Activated CD4-positive, alpha-beta T cell treated with anti-CD3 and anti-CD28 coated beads, Interleukin-2, Interleukin-6, amounts not matched to agents 100 ng/mL and 50 ng/mL, durations not matched to agents 16 hours and 8 hours (primary cell): ENCODE data around the gene SAMD9L.

Source experiments
- DNase-seq: peaks from one replicate; pipeline ENCODE4 v3.0.0-alpha.2; 2020

SAMD9L gene

DNA sequence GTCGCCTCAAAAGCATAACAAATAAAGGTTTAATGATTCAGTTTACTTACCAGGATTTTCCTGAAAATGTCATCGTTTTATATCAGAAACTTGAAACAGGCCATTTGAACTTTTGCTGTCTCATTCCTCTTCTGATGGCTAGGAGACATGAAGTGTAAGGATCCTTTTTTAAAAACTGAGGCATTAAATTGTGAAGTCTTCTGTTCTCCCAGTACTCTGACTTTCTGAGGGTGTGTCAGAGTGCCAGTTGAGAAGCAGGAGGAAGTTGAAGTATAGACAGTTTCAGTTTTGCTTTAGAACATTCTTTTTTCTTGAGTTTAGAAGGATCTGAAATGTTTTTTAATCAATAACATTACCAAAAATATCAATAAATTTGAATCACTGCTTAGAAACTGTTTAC lies at the start of gene SAMD9L:
Gene SAMD9L (minus strand): TSS at position 242 of the 400 bp plus-strand sequence. CDS start 12,414 bp downstream, outside the sequence.
- DNase-seq, result peak; percentile 38

DNA sequence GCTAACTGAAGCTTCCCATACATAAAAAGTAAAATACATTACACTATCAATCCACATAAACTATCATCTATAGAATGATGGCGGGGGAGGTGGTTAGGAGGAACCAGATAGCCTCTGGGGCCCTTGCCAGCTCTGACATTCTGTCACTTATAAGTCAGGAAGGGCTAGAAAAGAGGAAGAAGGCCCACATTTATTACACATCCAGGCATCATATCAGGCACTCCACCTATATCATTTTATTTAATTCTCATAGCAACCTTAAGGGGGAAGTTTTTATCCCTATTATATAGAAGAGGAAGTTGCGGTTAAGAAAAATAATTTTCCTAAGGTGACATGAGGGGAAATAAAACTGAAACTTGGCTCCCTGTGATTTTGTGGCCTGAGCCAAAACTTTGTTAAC lies 48.2 kb upstream of the SAMD9L start:
- DNase-seq, result no peak

DNA sequence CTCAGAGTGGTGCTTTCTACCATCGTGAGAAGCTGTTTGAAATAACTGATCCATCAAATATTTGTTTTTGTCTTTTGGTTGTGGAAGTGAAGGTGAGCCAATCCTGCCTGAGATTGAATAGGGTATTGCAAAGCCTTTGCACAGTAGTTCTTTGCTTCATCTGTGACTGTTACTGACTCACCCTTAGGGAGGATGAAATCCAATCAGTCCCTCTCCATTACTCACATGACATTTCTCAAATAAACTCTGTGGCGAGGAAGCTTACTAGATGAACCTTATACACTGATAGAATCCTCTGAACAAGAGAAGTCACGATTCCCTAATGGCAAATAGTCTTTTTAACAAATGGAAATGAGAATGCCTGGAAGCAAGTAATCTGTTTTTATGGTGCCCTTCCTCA lies 46.2 kb upstream of the SAMD9L start:
- DNase-seq, result no peak

DNA sequence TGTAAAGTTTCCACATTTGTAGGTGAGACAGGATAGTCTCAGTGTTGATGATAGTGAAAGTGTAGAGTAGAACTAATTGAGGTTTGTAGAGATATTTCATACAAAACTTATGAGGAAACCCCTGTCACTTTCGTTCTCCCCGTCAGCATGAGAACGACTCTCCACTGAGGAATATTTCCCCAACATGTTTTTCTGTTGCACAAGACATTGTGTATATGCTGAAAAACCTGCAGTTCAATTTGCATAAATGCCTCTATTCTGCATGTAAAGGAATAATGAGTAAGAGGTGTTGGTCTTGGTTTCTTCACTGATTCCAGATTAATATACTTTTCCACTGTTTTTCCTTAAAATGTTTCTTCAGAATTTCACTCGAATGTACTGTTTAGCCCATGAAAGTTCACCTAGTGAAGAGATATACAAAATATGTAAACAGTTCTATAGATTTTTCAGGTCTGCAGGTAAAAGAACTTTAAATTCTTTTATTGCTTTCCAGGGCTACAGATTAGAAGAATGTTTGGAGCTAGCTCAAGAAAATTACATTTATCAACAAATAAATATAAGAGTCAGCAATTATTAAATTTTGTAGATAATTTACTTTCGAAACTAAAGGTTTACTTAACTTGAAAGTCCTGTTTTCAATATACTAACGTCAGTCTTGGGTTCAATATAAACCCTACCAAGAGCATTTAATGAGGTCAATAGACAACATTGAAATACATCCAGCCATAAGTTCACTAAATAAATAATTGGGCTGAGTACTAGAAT lies 40.9 kb upstream of the SAMD9L start:
- DNase-seq, result no peak

DNA sequence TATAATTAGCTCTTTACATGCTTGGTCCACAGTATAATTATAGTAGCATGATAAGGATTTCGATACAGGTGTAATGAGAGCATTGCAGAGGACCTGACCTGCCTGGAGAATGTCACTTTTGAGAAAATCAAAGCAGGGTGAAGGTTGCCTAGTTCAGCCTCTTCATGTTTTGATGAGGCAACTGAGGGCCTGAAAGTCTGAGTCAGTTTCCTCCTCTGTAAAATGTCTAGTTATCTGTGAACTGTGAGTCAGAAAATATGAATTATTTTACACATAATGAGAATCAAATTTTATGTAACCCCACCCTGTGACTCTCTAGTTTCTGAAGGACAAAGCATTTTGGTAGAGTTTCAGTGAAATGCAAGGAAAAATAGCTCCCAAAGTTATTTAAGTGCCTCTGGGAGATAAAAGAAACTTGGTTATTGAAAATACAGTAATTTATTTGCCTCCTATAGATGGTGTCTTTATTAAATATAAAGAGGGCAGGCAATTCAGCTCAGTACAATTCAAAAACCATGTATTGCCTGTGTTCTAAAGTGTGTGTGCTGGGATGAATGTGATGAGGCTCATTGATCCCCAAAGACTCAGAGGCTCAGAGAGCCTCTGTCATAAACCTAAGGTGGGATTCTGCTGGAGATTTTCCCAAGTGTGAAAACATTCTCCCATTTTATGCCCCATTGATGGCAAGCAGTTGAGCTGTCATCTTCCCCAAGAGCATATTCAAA lies 37.3 kb upstream of the SAMD9L start:
- DNase-seq, result peak; percentile 61

DNA sequence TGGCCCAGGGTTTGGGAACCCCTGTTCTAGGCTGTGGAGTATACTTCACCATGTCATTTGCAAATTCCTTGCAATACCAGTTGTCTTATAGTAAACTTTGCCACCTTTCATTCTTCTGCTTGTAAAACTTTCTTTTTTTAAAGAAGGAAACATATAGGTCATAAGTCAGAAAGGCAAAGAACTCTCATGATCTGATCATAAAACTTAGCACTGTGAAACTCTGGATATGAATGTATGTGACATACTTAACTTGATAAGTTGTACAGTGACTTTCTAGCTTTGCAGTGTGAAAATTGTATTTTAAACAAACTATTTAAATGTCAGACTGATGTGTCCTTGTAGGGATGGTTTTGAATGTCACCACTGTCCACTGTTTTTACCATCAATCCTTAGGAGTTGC lies 31.0 kb upstream of the SAMD9L start:
- DNase-seq, result no peak

DNA sequence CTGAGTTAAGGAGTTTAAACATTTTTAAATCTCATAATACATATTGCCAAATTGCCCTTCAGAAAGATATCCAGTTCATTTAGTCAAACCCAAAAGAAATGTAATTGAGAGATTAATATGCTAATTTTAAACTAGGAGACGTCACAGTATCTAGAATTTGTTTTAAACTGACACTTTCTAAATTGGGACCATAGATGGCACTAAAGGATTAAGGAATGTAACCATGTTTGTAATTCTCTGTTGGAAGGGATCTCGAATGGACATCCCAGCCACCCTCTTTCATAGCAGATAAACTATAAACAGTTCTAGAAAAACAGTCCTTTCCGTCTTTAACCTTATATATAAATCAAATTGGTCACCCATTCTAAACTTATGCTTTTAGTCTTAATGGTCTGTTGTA lies 30.0 kb upstream of the SAMD9L start:
- no peak for DNase-seq

DNA sequence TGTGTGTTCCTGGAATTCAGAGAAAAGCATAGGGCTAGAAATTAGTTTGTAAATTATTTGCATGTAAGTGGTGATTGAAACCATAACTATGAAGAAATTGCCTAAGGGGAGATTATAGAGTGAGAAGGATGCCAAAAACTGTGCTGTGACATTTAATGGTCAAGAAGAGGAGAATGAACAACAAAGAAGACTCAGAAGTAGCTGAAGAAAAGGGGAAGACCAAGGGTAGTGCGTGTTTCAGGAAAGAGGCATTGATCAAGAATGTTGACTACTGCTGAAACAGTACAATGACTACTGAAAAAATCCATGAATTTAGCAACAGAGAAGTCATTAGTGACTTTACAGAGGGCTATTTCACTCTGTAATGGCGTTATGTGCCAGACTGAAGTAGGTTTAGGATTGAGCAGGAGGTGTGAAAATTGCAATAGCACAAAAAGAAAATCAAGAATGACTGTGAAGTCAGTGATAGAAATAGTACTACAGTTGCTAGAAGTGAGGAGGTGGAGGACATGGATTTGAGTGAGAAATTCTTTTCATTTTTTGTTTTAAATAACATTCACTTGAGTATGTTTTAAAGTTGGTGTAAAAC lies 28.9 kb upstream of the SAMD9L start:
- DNase-seq, result no peak

DNA sequence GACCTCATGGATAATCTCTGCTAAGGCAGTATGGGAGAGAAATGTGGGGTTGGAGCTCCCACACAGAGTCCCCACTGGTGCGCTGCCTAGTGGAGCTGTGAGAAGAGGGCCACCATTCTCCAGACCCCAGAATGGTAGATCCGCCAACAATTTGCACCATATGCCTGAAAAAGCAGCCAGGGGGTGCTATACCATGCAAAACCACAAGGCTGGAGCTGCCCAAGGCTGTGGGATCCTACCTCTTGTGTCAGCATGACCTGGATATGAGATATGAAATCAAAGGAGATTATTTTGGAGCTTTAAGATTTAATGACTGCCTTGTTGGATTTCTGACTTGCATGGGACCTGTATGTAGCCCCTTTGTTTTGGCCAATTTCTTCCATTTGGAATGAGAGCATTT lies 27.0 kb upstream of the SAMD9L start:
- no peak for DNase-seq

DNA sequence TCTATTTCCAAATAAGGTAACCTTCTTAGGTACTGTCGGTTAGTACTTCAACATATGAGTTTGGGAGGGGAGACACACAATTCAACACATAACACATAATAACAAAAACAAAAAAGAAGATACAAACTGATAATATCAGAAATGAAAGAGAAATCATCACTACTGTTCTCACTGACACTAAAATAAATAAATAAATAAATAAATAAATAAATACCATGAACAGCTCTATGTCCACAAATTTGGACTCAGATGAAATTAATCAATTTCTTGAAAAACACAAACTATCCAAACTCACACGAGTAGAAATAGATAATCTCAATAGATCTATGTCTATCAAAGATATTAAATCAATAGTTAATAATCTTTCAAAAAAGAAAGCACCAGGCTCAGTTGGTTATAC lies 24.5 kb upstream of the SAMD9L start:
- no peak for DNase-seq

DNA sequence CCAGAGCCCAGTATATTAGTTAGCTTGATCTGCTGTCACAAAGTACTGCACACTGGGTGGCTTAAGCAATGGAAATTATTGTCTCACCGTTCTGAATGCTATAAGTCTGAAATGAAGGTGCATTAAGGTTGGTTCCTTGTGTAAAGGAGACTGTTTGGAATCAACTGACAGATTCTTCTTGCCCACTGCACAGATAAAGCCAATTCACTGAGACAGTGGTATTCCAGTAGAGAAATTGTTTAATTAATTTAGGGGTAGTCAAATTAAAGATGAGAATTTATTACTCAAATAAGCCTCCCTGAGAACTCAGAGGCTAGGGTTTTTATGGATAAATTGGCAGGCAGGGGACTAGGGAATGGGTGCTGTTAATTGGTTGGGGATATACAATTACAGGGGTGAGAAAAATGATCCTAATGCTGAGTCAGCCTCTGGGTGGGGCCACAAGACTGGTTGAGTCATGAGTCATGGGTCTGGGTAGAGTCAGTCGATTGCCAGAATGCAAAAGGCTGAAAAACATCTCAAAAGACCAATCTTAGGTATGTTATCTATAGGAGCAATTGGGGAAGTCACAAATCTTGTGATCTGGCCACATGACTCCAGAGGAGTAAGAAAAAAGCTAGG lies 23.5 kb upstream of the SAMD9L start:
- DNase-seq, result no peak

DNA sequence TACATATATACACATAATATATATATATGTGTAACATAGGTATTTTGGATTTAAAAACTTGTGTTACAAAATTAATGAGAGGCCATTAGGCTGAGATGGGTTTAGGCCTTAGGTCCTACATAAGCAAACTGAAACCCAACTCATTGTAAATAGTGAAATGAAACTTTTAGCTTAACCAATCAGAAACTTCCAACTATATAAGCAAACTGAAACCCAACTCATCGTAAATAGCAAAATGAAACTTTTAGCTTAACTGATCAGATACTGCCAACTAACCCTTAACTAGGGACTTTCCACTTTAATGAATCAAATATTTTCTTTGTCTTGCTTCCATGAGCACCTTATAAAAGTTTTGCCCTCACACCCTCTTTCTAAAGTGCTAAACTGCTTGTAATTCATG lies 17.3 kb upstream of the SAMD9L start:
- peak; percentile 32 for DNase-seq

DNA sequence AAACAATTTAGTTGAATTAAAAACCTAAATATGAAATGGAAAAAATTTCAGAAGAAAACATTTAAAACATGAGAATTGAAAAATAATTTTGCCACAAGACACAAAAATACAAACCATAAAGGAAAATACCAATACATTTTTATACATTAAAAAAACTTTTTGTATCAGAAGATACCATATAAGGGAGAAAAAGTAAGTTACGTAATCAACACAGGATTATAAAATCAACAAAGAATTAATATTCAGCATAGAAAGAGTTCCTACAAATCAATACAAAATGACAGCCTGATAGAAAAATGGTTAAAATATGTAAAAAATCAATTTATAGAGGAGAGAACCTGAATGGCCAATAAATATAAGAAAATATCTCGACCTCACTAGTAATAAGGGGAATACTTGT lies 16.6 kb upstream of the SAMD9L start:
- DNase-seq, result no peak

DNA sequence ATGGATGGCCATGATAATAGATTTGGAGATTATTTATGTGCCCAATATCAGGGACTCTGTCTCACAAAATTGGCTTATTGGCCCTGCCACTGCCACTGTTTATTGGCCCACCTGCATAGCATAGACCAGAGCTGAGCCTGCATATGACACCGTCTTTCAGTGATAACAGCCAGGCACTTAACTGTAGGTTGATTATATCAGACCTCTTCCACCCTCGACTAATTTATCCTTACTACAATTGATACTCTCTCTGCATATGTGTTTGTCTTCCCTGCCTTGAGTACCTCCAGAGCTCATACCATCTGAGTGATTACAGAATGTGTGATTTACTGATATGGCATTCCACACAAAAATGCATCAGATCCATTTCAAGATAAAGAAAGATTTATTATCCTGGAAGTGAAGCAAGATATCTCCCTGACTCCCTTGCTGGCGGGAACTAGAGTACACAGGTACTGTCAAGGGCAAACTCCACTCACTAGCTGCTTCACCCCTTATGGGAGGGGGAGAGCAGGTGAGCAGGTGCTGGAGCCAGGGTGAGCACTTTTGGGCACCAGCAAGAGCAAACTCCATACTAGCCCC lies 13.1 kb upstream of the SAMD9L start:
- no peak for DNase-seq

DNA sequence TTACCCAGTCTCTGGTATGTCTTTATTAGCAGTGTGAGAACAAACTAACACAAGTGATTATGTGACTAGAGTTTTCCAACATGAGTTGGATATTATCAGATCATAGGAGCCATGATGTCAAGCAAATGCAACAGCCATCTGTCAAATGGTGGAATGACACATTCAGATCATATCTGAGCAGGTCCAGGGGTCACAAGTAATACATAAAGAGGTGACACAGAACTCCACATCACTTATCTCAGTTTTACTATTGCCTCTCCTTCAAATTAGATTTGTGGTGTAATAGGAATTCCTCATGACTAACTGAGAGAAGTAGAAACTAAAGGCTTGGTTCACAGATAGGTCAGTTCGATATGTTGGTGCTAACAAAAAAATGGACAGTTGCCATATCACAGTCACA lies 12.2 kb upstream of the SAMD9L start:
- DNase-seq, result no peak

DNA sequence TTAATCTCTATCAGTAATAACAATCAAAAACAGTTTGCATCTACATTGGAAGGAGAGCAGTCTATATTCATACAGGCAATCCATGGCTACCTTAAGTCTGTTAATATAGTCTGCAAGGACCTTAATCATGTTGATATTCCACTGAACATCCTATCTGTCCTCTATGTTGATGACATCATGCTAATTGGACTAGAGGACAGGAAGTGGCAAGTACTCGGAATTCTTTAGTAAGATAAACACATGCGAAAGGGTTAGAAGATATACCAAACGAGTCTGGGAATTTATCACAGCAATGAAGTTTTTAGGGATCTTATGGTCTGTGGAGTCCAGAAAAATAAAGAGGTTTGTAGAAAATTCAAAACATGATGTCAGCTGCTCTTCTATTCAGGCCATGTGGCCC lies 11.3 kb upstream of the SAMD9L start:
- no peak for DNase-seq

DNA sequence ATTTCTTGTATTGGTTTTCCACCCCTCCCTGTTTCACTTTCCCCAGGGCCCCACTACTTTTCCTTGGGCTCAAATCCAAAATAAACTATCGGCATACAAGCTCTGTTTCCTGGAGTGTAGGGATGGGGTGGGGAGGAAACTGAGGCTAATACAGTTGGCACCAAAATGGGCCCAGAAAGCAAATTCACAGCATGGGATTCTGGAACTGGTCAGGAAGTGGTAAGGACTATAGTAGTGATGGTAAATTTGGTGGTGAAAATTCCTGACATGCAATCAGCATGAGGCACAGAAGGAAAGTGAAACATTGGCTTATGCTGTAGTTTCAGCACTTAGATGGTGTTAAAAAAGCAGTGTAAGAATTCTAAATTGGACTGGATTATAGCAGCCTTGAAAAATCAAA lies 8.7 kb upstream of the SAMD9L start:
- DNase-seq, result no peak

DNA sequence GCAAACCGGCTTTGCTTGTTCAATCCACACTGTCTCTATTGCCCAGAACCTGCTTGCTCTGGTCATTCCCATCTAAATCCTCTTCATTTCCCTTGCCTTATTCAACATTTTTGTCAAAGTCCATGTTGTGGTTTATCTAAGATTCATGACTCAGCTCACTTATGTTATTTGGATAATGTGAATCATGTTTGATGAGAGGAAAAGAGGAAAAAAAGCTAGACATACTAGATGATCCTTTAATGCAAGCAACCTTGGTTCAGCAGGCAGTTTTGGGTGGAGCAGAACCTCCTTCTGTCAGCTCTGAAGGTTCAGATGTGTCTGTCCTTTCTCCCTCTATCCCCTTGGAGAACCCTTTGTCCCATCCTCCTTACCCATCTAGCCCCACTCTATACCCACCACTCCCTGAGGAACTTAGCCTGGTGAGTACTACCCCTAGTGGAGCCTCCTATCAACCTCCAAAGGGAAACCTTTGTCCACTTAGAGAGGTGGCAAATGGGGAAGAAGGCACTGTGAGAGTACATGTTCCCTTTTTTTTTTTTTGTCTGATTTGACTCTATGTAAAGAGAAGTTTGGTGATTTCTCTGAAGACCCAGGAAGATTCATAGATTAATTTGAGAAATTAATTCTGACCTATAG lies 2.1 kb upstream of the SAMD9L start:
- no peak for DNase-seq

DNA sequence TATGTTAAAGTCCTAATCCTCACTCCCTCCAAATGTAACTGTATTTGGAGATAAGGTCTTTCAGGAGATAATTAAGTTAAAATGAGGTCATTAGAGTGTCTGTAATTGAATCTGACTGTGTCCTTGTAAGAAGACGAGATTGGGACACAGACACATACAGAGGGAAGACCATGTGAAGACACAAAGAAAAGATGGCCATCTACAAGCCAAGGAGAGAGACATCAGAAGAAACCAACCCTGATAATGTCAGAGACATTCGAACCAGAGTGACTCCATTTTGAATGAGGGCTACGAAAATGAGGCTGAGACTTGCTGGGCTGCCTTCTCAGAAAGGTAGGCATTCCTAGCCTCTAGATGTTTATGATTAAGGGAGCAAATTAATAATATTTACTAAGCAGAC lies 542 bp upstream of the SAMD9L start:
- no peak for DNase-seq

DNA sequence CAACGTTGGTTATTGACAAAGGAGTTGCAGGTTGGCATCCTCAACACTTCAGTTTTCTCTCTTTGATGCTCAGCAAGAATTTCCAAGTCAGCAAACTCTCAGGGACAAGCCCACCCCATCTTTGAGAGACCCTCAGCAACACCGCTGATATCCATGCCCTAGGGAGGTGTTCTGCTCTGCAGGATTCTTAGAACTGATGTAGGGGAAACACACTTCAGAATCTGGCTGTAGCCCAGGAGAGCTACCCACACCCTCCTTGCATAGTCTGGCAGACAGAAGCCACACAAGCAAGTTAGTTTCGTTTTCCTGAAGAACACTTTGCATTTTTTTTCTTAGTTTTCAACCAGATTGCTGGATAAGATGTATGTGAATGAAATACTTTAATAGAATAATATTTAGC lies 822 bp downstream of the SAMD9L start:
- peak; percentile 61 for DNase-seq

DNA sequence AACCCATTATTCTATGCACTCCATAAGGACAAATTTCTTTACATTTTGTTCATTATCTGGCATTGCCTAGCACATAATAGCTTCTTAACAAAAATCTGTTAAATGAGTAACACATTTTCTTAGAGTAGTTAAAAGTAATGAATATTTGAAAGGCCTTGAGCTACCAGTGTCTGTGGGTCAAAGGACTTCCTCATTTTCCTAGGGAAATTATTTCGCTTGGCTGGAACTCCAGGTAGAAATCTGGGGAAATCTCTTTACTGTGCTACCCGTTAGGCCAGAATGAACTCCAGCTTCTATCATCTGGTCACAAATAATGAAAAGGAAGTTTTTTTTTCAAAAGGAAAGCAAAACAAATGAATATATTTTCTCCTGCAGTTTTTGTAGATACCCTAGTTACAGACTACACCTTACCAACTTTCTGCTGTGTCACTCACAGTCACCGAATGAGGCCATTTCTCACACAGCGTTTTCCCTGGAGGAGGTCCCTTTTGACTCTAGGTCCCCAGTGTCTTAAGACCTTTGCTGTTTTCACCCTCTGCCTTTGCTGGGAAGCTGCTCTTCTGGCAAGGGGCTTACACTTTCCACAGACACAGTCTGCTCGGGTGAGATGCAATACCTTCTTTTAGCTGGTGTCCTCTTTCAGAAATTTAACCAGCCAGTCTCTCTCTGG lies 1.6 kb downstream of the SAMD9L start:
- DNase-seq, result peak; percentile 13

DNA sequence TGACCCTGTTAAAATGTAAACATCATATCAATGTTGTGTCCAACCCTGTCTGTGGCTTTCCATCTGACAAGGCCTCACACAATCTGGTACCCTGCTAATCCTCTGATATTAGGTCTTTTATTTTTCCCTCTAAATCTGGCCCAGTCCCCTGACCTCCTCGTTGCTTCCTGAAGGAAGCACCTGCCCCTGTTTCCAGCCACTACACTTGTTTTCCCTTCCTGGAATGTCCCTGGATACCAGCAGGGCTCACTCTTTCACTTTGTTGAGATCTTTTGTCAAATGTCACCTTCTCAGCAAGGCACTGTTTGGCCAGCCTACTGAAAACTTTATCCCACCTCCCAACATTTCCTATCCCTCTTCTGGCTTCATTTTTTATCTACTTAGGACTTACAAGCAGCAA lies 2.1 kb downstream of the SAMD9L start:
- no peak for DNase-seq
